Measurements from ENCODE around the gene ARMH3.

GRCh38 chr10:101997803-101998202 lies 58.2 kb downstream of the ARMH3 start:
- TF ChIP-seq SUZ12 (IDR thresholded peaks at IDR 0.05; ENCODE audit: extremely low read depth, insufficient read depth, insufficient read length) (no peak), YY1 (IDR thresholded peaks at IDR 0.05; ENCODE audit: insufficient read depth, insufficient read length) (no peak), ZNF274 (IDR thresholded peaks at IDR 0.05; ENCODE audit: low read depth, low read length) (no peak)
